Right atrium auricular region (tissue), 2 donors: ENCODE results near the gene LEP. TPM values are rescaled to one million over a fixed set of nuclear protein-coding genes. Genes with fewer than 3 reads are reported as not detected.

Experiments used
- DNase-seq: peaks from one replicate; pipeline ENCODE4 v3.0.0-alpha.2; 2019; ENCODE audit warnings: low spot score
- H3K27ac ChIP-seq, 2 donors: fragments of 200-600 bp; sonication (generic); 1 replicate in 1 of 2; 2 replicates in 1 of 2; pipeline ENCODE4 v1.5.1; 2016 to 2019
- H3K27me3 ChIP-seq, 2 donors: fragments of 200-600 bp; sonication (generic); one replicate each; pipeline versions ENCODE4 v1.5.1 to v1.6.0; 2017 to 2019
- H3K36me3 ChIP-seq: fragments of 200-600 bp; sonication (generic); one replicate; pipeline ENCODE4 v1.5.1; 2016
- H3K4me1 ChIP-seq, 2 donors: fragments of 200-600 bp; sonication (generic); one replicate each; pipeline versions ENCODE4 v1.5.1 to v1.6.0; 2017 to 2019
- H3K4me3 ChIP-seq, 2 donors: fragments of 200-600 bp; sonication (generic); 1 replicate in 1 of 2; 2 replicates in 1 of 2; pipeline ENCODE4 v1.5.1; 2017 to 2019; ENCODE audit warnings: mild to moderate bottlenecking in 1 of 2, moderate library complexity in 1 of 2
- H3K9me3 ChIP-seq, 2 donors: fragments of 200-600 bp; sonication (generic); one replicate each; pipeline ENCODE4 v1.5.1; 2019
- total RNA-seq, 2 donors: library from RNA; depleted of rRNA; stranded (reverse); fragments of >200 nt; gene quantifications; one replicate each; pipeline ENCODE4 v1.1.0, GENCODE V29; 2016
- TF ChIP-seq, protein P1 (sequence below), 2 donors: fragments of 200-600 bp; sonication (generic); IDR thresholded peaks; one replicate each; pipeline ENCODE4 v1.5.1; 2019; ENCODE audit warnings: antibody characterized with exemption in 2 of 2

LEP gene
- total RNA-seq, 2 donors from 2014 or later: 0.22 to 2.2 TPM

DNA sequence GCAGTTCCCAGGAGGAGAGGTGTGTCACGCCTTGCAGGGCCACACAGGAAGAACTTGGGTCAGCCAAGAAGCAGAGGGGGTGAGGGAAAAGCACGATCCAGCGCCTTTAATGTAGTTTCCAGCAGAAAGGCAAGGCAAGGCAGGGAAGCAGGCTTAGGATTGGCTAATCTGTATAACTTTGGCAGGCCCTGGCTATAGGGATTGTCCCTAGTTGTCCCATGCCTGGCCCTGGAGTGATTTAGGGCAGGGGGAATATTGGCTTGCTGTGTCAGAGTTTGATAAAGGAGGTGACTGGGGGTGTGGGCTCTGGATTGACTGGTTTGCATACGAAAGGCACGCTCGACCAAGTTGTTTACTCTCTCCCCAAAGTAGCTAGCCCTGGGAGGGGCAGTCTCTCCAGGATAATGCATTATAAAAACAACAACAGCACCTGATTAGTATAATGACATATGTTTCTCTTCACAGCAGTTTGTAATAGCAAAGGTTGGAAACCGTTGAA is 58.1 kb downstream of the LEP start:
- TF ChIP-seq, protein P1, sequence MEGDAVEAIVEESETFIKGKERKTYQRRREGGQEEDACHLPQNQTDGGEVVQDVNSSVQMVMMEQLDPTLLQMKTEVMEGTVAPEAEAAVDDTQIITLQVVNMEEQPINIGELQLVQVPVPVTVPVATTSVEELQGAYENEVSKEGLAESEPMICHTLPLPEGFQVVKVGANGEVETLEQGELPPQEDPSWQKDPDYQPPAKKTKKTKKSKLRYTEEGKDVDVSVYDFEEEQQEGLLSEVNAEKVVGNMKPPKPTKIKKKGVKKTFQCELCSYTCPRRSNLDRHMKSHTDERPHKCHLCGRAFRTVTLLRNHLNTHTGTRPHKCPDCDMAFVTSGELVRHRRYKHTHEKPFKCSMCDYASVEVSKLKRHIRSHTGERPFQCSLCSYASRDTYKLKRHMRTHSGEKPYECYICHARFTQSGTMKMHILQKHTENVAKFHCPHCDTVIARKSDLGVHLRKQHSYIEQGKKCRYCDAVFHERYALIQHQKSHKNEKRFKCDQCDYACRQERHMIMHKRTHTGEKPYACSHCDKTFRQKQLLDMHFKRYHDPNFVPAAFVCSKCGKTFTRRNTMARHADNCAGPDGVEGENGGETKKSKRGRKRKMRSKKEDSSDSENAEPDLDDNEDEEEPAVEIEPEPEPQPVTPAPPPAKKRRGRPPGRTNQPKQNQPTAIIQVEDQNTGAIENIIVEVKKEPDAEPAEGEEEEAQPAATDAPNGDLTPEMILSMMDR (IDR thresholded peaks at IDR 0.05): no peak

DNA sequence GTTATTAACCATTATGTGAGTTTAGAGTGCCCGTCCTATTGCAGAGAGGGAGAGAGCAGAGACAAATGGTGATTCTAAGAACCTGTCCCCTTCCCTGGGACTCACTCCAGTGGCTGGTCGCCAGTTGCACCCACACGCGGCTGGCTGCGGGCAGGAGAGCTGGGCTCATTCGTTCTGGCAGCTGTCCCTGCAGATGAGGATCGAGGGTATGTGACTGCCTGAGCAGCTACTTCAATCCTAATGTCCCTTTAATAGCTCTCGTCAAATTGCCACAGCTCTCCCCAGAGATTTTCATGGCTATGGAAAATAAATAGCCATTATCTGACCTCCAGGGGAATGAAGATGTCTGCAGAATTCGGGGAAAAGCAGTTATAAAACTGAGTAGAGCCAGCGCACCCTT is 61.1 kb downstream of the LEP start:
- no peak for DNase-seq
- Histone ChIP-seq H3K27ac (no peak overlapping the region), H3K4me1 (peaks cover 0 to 5% of the 10 kb centered on the region in 2 donors), H3K9me3 (no peaks in the 10 kb centered on the region), H3K27me3 (no peaks in the 10 kb centered on the region), H3K4me3 (no peak overlapping the region), H3K36me3 (peaks cover 27% of the 10 kb centered on the region)
- TF ChIP-seq, protein P1 (IDR thresholded peaks at IDR 0.05): no peak

More for the DNA sequence above, 58.1 kb downstream of the LEP start:
- Histone ChIP-seq H3K36me3 (peaks cover 5% of the 10 kb centered on the region), H3K27ac (no peak overlapping the region), H3K4me3 (no peak overlapping the region), H3K27me3 (no peaks in the 10 kb centered on the region), H3K9me3 (no peaks in the 10 kb centered on the region), H3K4me1 (peaks cover 0 to 5% of the 10 kb centered on the region in 2 donors)
- DNase-seq: no peak

DNA sequence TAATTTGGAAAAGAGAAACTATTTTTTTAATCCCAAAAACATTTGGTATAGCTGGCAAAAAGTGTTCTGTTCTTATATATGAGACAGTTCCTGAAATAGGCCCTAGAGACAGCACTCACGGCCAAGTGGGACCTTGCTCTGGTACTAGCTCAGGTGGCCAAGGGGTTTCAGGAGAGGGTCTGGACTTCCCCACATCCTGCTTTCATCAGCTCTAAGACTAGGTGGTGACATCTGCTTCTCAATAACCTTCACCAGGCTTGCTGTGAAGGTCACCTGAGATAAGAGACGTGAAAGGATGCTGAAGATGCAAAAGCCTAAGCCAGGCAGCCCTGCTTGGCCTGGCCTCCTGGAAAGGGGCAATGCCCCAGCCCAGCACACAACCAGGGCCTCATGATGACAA is 62.1 kb downstream of the LEP start:
- Histone ChIP-seq H3K4me1 (peaks cover 0 to 5% of the 10 kb centered on the region in 2 donors), H3K4me3 (no peak overlapping the region), H3K27me3 (no peaks in the 10 kb centered on the region), H3K9me3 (no peaks in the 10 kb centered on the region), H3K36me3 (peaks cover 35% of the 10 kb centered on the region), H3K27ac (no peak overlapping the region)
- TF ChIP-seq, protein P1 (IDR thresholded peaks at IDR 0.05): no peak
- DNase-seq: no peak

DNA sequence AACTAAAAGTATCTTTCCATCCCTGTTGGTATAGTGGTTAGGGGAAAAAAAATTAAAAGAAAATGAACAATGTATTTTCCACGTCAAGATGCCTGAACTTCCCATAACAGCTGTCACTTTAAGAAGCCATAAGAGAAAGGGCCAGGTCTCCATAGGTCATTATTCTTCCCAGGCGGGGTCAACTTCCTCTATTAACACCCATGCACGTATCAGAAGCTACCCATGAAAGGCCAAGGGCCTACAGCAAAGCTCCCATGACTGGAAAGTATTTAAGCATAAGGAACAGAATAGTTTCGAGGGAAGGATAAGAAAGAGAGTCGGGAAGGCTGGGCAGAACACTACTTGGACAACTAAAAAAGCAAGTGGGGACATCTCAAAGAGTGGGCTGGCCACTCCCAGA is 62.6 kb downstream of the LEP start:
- Histone ChIP-seq H3K27ac (no peak overlapping the region), H3K4me1 (peaks cover 0 to 5% of the 10 kb centered on the region in 2 donors), H3K27me3 (no peaks in the 10 kb centered on the region), H3K9me3 (no peaks in the 10 kb centered on the region), H3K4me3 (no peak overlapping the region), H3K36me3 (peaks cover 40% of the 10 kb centered on the region)
- TF ChIP-seq, protein P1 (IDR thresholded peaks at IDR 0.05): no peak
- no peak for DNase-seq

DNA sequence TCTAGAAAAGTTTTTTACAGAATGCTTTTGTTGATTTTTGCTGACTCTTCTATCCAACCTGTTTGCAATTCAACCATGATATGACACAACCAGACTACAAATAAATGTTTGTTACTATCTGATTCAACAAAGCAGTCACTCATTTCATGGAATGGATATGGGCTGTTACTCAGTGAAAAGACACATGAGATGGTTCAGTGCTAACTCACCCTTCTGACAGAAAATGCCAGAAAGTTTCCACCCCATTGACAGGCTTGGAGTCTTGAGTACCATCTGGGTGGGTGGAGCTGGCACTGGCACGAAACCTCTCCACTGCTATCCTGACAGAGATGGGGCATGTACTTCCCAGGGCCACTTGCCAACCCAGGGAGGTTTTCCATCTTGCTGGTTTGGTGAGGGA is 63.1 kb downstream of the LEP start:
- peaks cover 45% of the 10 kb centered on the region for H3K36me3 ChIP-seq
- H3K27me3 ChIP-seq: no peaks in the 10 kb centered on the region
- DNase-seq: no peak
- no peak overlapping the region for H3K27ac ChIP-seq
- no peaks in the 10 kb centered on the region for H3K9me3 ChIP-seq
- H3K4me3 ChIP-seq: no peak overlapping the region
- TF ChIP-seq, protein P1 (IDR thresholded peaks at IDR 0.05): no peak
- peaks cover 0 to 5% of the 10 kb centered on the region in 2 donors for H3K4me1 ChIP-seq

DNA sequence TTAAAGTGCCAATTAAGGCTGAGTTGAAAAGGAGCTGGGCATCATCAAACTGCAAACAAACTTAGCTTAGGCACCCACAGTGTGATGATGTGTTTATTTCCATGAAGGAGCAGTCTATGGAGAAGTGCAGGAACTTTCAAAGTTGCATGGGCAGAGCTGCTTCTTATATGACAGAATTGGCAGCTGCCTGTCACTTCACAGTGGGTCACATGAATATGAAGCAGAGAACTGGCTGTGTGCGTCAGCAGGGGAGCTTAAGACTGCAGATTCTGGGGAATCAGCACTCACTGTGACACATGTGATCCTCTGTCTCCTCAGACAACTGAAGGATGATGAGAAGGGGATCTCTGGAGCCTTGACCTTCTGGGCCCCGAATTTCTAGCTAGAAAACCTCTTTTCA is 66.0 kb downstream of the LEP start:
- Histone ChIP-seq H3K27ac (no peak overlapping the region), H3K4me1 (peaks cover 0 to 4% of the 10 kb centered on the region in 2 donors), H3K4me3 (no peak overlapping the region), H3K9me3 (no peaks in the 10 kb centered on the region), H3K27me3 (no peaks in the 10 kb centered on the region), H3K36me3 (peaks cover 74% of the 10 kb centered on the region)
- no peak for DNase-seq
- TF ChIP-seq, protein P1 (IDR thresholded peaks at IDR 0.05): no peak
